GM18520 (cell line): Measurements from ENCODE around the gene KCNC1.

Experiments
- ATAC-seq: cut with Tn5 transposase; IDR thresholded peaks from one replicate; pipeline ENCODE4 v1.9.1; 2021; ENCODE audit not compliant: unreplicated experiment

KCNC1 gene

GRCh38 chr11:17751558-17751957, 17.0 kb downstream of the KCNC1 start:
- no peak for ATAC-seq

GRCh38 chr11:17752144-17752543, 17.6 kb downstream of the KCNC1 start:
- no peak for ATAC-seq

GRCh38 chr11:17753153-17753552, 18.6 kb downstream of the KCNC1 start:
- no peak for ATAC-seq

- no peak for ATAC-seq
Measured at GRCh38 chr11:17753641-17754040, 19.1 kb downstream of the KCNC1 start.

- ATAC-seq: no peak
Measured at GRCh38 chr11:17755891-17756290, 21.3 kb downstream of the KCNC1 start.

GRCh38 chr11:17760102-17761029, 25.8 kb downstream of the KCNC1 start:
- ATAC-seq: no peak

- ATAC-seq: peak; percentile 87
Measured at GRCh38 chr11:17762309-17762974, 27.9 kb downstream of the KCNC1 start.

- no peak for ATAC-seq
Measured at GRCh38 chr11:17763244-17763643, 28.7 kb downstream of the KCNC1 start.

GRCh38 chr11:17763703-17764102, 29.1 kb downstream of the KCNC1 start:
- ATAC-seq: no peak

- ATAC-seq: no peak
Measured at GRCh38 chr11:17764446-17765218, 30.1 kb downstream of the KCNC1 start.

GRCh38 chr11:17765356-17766072, 30.9 kb downstream of the KCNC1 start:
- ATAC-seq: no peak

- ATAC-seq: no peak
Measured at GRCh38 chr11:17766073-17766359, 31.4 kb downstream of the KCNC1 start.

GRCh38 chr11:17766590-17766989, 32.0 kb downstream of the KCNC1 start:
- ATAC-seq: no peak

GRCh38 chr11:17767301-17767885, 32.8 kb downstream of the KCNC1 start:
- ATAC-seq: no peak

GRCh38 chr11:17767914-17768313, 33.3 kb downstream of the KCNC1 start:
- ATAC-seq: no peak

GRCh38 chr11:17768547-17768946, 34.0 kb downstream of the KCNC1 start:
- no peak for ATAC-seq

GRCh38 chr11:17769218-17769617, 34.6 kb downstream of the KCNC1 start:
- ATAC-seq: no peak

- no peak for ATAC-seq
Measured at GRCh38 chr11:17770048-17770652, 35.6 kb downstream of the KCNC1 start.

- ATAC-seq: no peak
Measured at GRCh38 chr11:17770917-17771316, 36.3 kb downstream of the KCNC1 start.

GRCh38 chr11:17771415-17771814, 36.8 kb downstream of the KCNC1 start:
- no peak for ATAC-seq
